Adrenal gland (tissue), 5 donors: Measurements from ENCODE around the gene SCAP.

Experiments
- POLR2A ChIP-seq, 2 donors: fragments of 450-650 bp; IDR thresholded peaks; one replicate each; pipeline ENCODE4 v1.6.1; 2017; ENCODE audit warnings: antibody characterized with exemption in 2 of 2, mild to moderate bottlenecking in 2 of 2, moderate library complexity in 1 of 2
- TF ChIP-seq, protein P1 (sequence below), 6 experiments: fragments of 450-650 bp in 4 of 6; fragments of 200-600 bp in 2 of 6; sonication (generic) in 1 of 6; IDR thresholded peaks; 1 replicate in 5 of 6; 2 replicates in 1 of 6; pipeline versions ENCODE4 v1.5.1 to v1.8.0; 2016 to 2021; ENCODE audit warnings: antibody characterized with exemption in 6 of 6, mild to moderate bottlenecking in 2 of 6, moderate library complexity in 1 of 6
- donor health status: DM: no; HTN: no; CAD: no.

GRCh38 chr3:47398228-47398627 is 77.5 kb downstream of the SCAP start:
- no peak for TF ChIP-seq POLR2A (IDR thresholded peaks at IDR 0.05)
- TF ChIP-seq, protein P1, sequence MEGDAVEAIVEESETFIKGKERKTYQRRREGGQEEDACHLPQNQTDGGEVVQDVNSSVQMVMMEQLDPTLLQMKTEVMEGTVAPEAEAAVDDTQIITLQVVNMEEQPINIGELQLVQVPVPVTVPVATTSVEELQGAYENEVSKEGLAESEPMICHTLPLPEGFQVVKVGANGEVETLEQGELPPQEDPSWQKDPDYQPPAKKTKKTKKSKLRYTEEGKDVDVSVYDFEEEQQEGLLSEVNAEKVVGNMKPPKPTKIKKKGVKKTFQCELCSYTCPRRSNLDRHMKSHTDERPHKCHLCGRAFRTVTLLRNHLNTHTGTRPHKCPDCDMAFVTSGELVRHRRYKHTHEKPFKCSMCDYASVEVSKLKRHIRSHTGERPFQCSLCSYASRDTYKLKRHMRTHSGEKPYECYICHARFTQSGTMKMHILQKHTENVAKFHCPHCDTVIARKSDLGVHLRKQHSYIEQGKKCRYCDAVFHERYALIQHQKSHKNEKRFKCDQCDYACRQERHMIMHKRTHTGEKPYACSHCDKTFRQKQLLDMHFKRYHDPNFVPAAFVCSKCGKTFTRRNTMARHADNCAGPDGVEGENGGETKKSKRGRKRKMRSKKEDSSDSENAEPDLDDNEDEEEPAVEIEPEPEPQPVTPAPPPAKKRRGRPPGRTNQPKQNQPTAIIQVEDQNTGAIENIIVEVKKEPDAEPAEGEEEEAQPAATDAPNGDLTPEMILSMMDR (IDR thresholded peaks at IDR 0.05), result no peak
